Dermis microvascular lymphatic vessel endothelial cell (primary cell): ENCODE measurements around the gene LAMA3. TPM values are rescaled to one million over a fixed set of nuclear protein-coding genes. Genes with fewer than 3 reads are reported as not detected.

Experiments used
- DNase-seq, 2 donors: peaks; one replicate each; pipeline versions ENCODE4 v3.0.0 to v3.0.0-alpha.2; 2010; ENCODE audit warnings: low read depth in 2 of 2
- total RNA-seq: library from RNA; depleted of rRNA; stranded (reverse); fragments of >200 nt; gene quantifications from 2 replicates; pipeline ENCODE4 v1.2.1, GENCODE V29; 2014

Gene LAMA3
- total RNA-seq, 1 donor from 2014 or later, result 6.5 TPM

- DNase-seq, result no peak
These were observed 243.3 kb downstream of the LAMA3 start for GRCh38 chr18:23932385-23933067.

- no peak for DNase-seq
These were observed 244.2 kb downstream of the LAMA3 start for GRCh38 chr18:23933407-23933806.

DNA sequence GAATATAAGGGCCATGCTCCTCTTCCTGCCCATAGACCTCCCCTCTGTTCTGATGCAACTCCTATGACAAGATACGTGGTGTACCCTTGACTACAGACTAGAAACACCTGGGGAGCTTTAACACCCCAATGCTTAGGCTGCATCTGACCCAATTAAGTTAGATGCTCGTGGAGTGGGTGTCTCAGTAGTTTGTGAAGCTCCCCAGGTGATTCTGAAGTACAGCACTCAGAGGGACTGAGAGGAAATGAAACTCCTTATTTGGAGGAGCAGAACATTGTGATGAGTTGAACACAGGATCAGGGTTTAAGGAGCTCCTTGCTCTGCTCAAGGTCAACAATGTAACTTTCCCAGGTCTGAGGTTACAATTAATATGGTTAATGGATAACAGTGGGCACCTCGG lies 245.0 kb downstream of the LAMA3 start:
- no peak for DNase-seq

- DNase-seq, result no peak
These were observed 245.6 kb downstream of the LAMA3 start for GRCh38 chr18:23934863-23935262.

- DNase-seq, result no peak
These were observed 246.6 kb downstream of the LAMA3 start for GRCh38 chr18:23935804-23936203.

DNA sequence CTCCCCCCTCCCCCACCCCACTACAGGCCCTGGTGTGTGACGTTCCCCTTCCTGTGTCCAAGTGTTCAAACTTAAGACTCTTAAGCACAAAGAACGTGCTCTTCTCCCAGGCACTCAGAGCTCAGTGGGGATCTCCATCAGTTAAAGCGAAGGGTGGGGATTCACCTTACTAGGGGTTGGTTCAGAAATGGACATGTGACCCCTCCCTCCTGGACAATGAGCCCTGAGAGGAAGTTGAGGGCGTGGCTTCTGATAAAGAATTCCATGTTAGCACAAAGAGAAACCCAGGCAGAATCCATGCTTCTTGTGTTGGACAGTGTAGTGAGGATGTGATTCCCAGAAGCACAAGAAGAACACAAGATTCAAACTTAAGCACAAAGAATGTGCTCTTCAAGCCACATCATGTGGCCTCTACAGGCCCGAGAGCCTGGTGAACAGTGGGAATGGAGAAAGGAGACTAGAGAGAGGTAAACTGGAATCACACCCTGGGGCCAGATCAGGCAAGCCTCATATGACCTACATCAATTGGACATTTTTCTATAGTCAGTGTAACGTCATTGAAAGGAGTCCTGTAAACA lies 247.2 kb downstream of the LAMA3 start:
- DNase-seq, result no peak

- DNase-seq, result no peak
These were observed 248.9 kb downstream of the LAMA3 start for GRCh38 chr18:23938043-23938756.

- DNase-seq, result no peak
These were observed 249.7 kb downstream of the LAMA3 start for GRCh38 chr18:23938901-23939341.

DNA sequence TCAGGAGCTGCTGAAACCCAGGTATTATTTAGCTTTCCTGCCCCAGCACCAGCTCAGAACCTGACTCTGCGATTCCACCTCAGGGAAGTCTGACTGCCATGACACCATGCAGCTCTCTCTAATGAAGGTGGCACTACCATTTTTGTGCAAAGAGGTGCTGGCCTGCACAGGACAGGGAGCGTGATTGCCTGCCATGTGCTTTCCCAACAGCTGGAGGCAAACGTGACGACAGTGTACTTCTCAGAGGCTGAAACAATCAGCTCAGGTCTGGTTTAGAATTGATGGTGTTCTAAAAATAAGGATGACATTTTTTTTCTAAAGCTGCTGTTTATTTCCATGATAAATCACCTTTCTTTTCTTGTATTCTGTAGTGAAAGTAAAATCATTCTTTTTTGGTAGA lies 250.1 kb downstream of the LAMA3 start:
- DNase-seq, result no peak

- DNase-seq, result no peak
These were observed 250.6 kb downstream of the LAMA3 start for GRCh38 chr18:23939896-23940295.

- DNase-seq, result no peak
These were observed 252.5 kb downstream of the LAMA3 start for GRCh38 chr18:23941791-23942190.

DNA sequence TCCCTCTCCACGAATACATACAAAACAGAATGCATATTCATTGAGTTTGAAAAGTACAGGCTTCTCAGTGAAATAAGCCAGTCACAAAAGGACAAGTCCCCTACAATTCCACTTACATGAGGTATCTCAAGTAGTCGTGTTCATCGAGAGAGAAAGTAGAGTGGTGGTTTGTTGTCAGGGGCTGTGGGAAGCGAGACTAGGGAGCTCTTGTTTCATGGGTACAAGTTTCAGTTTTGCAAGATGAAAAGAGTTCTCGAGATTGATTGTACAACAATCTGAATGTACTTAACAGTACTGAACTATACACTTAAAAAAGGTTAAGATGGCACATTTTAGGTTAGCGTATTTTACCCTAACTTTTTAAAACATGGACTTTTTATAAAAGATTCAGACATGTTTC lies 253.9 kb downstream of the LAMA3 start:
- no peak for DNase-seq

DNA sequence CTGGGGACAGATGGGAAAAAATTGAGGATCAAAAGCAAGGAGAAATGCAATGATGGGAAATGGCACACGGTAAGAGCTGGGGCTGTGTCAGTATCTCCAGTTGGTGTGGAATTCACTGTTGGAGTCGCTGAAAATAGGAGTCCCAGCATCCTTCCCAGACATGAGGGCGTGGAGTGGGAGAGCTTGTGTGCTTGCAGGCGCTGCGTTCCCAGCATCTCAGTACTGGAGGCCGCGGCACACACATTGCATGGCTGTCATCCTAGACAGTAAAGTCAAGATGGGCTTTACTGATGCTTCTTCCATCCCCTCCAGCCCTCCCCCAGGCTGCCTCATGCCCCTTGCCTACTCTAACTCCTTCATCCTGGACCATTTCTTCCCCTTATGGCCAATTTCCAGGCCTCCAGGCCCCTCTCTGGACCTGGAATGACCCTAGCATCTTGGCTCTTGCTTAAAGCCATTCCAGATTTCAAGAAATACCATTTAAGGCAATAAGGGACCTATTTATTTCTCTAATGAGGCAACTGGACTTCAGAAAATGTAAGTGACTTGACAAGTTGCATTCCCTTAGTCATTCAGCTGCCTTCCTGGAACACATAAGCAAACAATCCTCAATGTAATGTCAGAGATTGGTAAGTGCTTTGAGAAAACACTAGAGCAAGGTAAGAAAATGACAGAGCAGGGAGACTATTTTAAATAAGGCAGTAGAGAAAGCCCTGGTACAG lies 254.8 kb downstream of the LAMA3 start:
- DNase-seq, result no peak

DNA sequence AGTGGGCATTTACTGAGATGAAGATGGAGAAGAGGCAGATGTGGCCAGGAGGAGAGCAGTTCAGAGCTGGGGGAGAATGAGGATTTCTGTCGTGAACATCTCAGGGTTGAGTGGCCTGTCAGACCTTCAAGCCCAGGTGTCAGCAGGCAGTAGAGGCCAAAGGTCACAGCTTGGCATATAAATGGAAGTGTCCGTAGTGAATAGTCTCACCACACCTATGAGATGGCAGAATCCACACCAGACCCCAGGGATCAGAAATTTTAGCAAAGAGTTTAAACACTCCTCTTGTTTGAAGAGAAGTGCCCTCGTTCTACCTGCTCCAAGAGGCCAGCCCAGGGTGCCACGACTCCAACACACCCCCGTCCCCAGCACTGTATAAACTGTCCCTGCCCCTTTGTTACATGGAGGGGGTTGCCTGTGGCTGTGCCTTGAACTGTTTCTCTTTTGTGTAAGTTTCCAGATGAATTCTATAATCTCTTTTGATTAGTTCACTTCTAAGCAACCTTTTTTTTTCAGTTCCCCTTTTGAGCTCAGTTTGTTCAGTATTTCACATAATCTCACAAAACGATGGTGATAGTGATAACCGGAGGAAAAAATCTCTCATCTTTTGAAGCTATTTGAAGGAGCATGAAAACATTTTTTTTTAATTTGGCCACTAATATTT lies 256.3 kb downstream of the LAMA3 start:
- DNase-seq, result no peak

- no peak for DNase-seq
These were observed 260.6 kb downstream of the LAMA3 start for GRCh38 chr18:23949863-23950262.

- no peak for DNase-seq
These were observed 261.4 kb downstream of the LAMA3 start for GRCh38 chr18:23950644-23951043.

DNA sequence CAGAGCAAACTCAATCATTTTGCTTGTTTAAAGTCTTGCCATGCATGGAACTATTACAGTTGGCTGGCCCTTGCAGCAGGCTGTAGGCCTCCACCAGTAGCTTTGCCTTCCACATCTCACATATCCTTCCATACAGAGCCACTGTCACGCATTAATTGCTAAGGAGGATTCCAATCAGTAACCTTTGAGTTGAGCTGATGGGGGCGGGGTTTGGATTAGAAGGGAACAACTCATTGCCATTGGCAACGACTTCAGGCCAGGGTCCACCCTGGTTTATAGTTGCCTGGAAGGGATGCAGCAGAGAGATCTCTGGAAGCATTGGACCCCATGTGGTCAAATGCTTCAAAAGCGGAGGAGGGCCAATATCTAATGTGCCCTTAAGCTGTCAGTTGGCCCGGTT lies 262.0 kb downstream of the LAMA3 start:
- DNase-seq, result no peak

DNA sequence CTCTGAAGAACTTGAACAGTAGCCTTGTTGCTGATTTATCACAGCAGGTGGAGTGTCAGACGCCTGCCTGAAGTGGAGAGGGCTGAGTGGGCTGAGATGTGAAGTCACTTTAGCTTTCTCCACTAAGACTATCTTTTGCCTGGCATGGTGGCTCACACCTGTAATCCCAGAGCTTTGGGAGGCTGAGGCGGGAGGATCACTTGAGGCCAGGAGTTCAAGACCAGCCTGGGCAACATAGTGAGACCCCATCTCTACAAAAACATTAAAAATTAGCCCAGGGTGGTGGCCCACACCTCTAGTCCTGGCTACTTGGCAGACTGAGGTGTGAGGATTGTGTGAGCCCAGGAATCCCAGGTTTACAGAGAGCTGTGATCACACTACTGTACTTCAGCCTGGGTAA lies 264.7 kb downstream of the LAMA3 start:
- DNase-seq, result no peak

- no peak for DNase-seq
These were observed 267.2 kb downstream of the LAMA3 start for GRCh38 chr18:23956483-23956882.

DNA sequence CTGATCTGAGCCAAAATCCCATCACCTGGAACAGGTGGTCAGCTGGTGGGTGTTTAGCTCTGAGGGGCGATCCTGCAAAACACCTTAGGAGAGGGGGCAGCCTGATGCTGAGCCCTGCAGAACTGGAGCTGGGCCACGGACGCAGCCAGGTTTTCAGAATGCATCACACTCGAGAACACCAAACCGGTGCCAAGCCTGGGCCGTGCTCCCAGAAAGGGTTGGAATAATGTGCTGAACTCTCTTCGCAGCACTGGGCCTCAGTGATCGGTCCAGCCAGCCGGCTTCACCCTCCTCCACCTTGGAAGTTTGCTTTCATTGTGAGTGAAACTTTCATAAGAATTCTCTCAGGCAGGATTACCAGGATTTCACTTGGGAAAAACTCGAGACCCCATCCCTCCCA lies 268.8 kb downstream of the LAMA3 start:
- no peak for DNase-seq

- DNase-seq, result no peak
These were observed 274.4 kb downstream of the LAMA3 start for GRCh38 chr18:23963443-23964165.
